ENCODE measurements around the gene TTC28. TPM values are rescaled to one million over a fixed set of nuclear protein-coding genes. Genes with fewer than 3 reads are reported as not detected.

TTC28 gene
- total and polyA plus RNA-seq, 10 of the 15 experiments (the other 5 are each of a cell fraction or from before 2014, with no cell fraction given): 0.15 to 8.4 (median 1.4) TPM

GRCh38 chr22:27970596-27971220, 708.9 kb downstream of the TTC28 start:
- RAD21 ChIA-PET (ENCODE audit: unreplicated experiment): no interaction called here
- no peaks in the 10 kb centered on the region for H3K9me3 ChIP-seq (replicated peaks; ENCODE audit: control insufficient read depth, insufficient read depth, low read length)
- TF ChIP-seq RUNX3 (IDR thresholded peaks at IDR 0.05; ENCODE audit: low read length): no peak
- no peak for TF ChIP-seq BMI1 (IDR thresholded peaks at IDR 0.05; ENCODE audit: borderline replicate concordance)
- TF ChIP-seq RFX5 (IDR thresholded peaks at IDR 0.05; ENCODE audit: low read depth, low read length): no peak
- TF ChIP-seq RCOR1 (conservative IDR thresholded peaks at IDR 0.05; ENCODE audit: low read depth, low read length): no peak
- no peak for TF ChIP-seq ZNF687 (IDR thresholded peaks at IDR 0.05)
- no peak for TF ChIP-seq IRF4 (IDR thresholded peaks at IDR 0.05; ENCODE audit: low read depth, low read length)
- no peak for TF ChIP-seq CBX5 (IDR thresholded peaks at IDR 0.05; ENCODE audit: low read depth)
- no peak for TF ChIP-seq HSF1 (IDR thresholded peaks at IDR 0.05; ENCODE audit: low read depth, low read length)
- H3K27me3 ChIP-seq (replicated peaks in 1 of 2; ENCODE audit: control insufficient read depth in 2 of 2, insufficient read depth in 2 of 2, low read length in 1 of 2): no peaks in the 10 kb centered on the region
- H3K4me3 ChIP-seq: no peak overlapping the region
- no peaks in the 10 kb centered on the region for H4K20me1 ChIP-seq (ENCODE audit: control insufficient read depth, insufficient read depth)
- BruUV-seq (replicated peaks): no TSS peak
- H3K4me1 ChIP-seq (ENCODE audit: control insufficient read depth, insufficient read depth, low read length): no peaks in the 10 kb centered on the region
- CTCF ChIA-PET: no interaction called here
- H3K27ac ChIP-seq (ENCODE audit: control insufficient read depth, insufficient read depth): no peak overlapping the region
- WGBS (ENCODE audit: insufficient coverage, insufficient replicate concordance, low lambda C conversion rate, missing lambda C conversion rate): 94% methylated on average over 1 of the region's 1 CpG
- SMC1A ChIA-PET (ENCODE audit: uncharacterized antibody, unreplicated experiment): no interaction called here
- no peak overlapping the region for H2AFZ ChIP-seq (ENCODE audit: control insufficient read depth, low read depth, low read length)
- no peak overlapping the region for H3K9ac ChIP-seq (ENCODE audit: control insufficient read depth, insufficient read depth, low read length)
- H3K79me2 ChIP-seq (ENCODE audit: control insufficient read depth, insufficient read depth, low read length): no peaks in the 10 kb centered on the region
- intact Hi-C loops (cut with micrococcal nuclease; ENCODE audit: unreplicated experiment) (no loop called here), in situ Hi-C loops (cut with MboI) (no loop called here)
- no peak overlapping the region for H3K4me2 ChIP-seq (ENCODE audit: control insufficient read depth, insufficient read depth)
- no peak for DNase-seq (ENCODE audit: low read depth, low spot score)
- FAIRE-seq: no peak
- ATAC-seq: no peak
- H3K36me3 ChIP-seq (ENCODE audit: control insufficient read depth in 2 of 2, insufficient read depth in 2 of 2, low read length in 1 of 2): no peaks in the 10 kb centered on the region
- POLR2A ChIA-PET: no interaction called here

Data from GM12878 (cell line).